ENCODE results near the gene RUNX3.

DNA sequence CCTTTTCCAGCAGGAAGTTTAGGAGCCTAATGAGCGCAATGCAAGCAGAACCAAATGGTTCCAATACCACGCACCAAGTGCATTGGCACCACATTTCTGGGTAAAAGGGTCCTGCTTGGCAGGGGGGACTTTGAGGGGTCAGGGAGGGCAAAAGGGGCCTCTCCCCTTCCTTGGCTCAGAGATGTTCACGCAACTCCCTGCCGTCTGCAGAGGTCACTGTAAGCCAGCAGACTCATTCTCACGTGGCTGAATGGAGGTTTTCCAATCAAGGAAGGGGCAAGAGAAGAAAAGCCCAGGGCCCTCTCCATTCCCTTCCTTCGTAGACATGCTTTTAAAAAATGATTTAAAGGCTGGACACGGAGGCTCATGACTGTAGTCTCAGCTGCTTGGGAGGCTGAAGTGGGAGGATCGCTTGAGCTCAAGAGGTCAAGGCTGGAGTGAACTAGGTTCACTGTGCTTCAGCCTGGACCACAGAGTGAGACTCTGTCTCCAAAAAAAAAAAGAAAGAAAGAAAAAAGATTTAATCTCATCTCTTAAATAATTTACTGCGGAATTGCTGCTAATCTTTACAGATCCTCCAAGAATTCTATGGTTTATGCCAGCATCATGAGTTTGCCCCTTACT is 80.3 kb downstream of the RUNX3 start:
- TF ChIP-seq, protein P1, sequence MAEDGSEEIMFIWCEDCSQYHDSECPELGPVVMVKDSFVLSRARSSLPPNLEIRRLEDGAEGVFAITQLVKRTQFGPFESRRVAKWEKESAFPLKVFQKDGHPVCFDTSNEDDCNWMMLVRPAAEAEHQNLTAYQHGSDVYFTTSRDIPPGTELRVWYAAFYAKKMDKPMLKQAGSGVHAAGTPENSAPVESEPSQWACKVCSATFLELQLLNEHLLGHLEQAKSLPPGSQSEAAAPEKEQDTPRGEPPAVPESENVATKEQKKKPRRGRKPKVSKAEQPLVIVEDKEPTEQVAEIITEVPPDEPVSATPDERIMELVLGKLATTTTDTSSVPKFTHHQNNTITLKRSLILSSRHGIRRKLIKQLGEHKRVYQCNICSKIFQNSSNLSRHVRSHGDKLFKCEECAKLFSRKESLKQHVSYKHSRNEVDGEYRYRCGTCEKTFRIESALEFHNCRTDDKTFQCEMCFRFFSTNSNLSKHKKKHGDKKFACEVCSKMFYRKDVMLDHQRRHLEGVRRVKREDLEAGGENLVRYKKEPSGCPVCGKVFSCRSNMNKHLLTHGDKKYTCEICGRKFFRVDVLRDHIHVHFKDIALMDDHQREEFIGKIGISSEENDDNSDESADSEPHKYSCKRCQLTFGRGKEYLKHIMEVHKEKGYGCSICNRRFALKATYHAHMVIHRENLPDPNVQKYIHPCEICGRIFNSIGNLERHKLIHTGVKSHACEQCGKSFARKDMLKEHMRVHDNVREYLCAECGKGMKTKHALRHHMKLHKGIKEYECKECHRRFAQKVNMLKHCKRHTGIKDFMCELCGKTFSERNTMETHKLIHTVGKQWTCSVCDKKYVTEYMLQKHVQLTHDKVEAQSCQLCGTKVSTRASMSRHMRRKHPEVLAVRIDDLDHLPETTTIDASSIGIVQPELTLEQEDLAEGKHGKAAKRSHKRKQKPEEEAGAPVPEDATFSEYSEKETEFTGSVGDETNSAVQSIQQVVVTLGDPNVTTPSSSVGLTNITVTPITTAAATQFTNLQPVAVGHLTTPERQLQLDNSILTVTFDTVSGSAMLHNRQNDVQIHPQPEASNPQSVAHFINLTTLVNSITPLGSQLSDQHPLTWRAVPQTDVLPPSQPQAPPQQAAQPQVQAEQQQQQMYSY (CRISPR knock-in tag; IDR thresholded peaks at IDR 0.05), result no peak
- TF ChIP-seq, protein P2, sequence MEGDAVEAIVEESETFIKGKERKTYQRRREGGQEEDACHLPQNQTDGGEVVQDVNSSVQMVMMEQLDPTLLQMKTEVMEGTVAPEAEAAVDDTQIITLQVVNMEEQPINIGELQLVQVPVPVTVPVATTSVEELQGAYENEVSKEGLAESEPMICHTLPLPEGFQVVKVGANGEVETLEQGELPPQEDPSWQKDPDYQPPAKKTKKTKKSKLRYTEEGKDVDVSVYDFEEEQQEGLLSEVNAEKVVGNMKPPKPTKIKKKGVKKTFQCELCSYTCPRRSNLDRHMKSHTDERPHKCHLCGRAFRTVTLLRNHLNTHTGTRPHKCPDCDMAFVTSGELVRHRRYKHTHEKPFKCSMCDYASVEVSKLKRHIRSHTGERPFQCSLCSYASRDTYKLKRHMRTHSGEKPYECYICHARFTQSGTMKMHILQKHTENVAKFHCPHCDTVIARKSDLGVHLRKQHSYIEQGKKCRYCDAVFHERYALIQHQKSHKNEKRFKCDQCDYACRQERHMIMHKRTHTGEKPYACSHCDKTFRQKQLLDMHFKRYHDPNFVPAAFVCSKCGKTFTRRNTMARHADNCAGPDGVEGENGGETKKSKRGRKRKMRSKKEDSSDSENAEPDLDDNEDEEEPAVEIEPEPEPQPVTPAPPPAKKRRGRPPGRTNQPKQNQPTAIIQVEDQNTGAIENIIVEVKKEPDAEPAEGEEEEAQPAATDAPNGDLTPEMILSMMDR (IDR thresholded peaks at IDR 0.05), result no peak
- TF ChIP-seq ZNF263 (CRISPR knock-in tag; IDR thresholded peaks at IDR 0.05; ENCODE audit: low read depth) (no peak), ZNF317 (CRISPR knock-in tag; IDR thresholded peaks at IDR 0.05; ENCODE audit: borderline replicate concordance, low read depth) (no peak), ZNF671 (CRISPR knock-in tag; IDR thresholded peaks at IDR 0.05) (no peak), RELA (CRISPR knock-in tag; IDR thresholded peaks at IDR 0.05; ENCODE audit: borderline replicate concordance) (no peak), KAT7 (CRISPR knock-in tag; IDR thresholded peaks at IDR 0.05; ENCODE audit: borderline replicate concordance) (no peak)
- TF ChIP-seq, protein P3, sequence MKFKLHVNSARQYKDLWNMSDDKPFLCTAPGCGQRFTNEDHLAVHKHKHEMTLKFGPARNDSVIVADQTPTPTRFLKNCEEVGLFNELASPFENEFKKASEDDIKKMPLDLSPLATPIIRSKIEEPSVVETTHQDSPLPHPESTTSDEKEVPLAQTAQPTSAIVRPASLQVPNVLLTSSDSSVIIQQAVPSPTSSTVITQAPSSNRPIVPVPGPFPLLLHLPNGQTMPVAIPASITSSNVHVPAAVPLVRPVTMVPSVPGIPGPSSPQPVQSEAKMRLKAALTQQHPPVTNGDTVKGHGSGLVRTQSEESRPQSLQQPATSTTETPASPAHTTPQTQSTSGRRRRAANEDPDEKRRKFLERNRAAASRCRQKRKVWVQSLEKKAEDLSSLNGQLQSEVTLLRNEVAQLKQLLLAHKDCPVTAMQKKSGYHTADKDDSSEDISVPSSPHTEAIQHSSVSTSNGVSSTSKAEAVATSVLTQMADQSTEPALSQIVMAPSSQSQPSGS (CRISPR knock-in tag; IDR thresholded peaks at IDR 0.05; ENCODE audit: borderline replicate concordance, low read depth), result no peak
- TF ChIP-seq, protein P4, sequence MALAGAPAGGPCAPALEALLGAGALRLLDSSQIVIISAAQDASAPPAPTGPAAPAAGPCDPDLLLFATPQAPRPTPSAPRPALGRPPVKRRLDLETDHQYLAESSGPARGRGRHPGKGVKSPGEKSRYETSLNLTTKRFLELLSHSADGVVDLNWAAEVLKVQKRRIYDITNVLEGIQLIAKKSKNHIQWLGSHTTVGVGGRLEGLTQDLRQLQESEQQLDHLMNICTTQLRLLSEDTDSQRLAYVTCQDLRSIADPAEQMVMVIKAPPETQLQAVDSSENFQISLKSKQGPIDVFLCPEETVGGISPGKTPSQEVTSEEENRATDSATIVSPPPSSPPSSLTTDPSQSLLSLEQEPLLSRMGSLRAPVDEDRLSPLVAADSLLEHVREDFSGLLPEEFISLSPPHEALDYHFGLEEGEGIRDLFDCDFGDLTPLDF (CRISPR knock-in tag; IDR thresholded peaks at IDR 0.05), result no peak
- TF ChIP-seq, protein P5, sequence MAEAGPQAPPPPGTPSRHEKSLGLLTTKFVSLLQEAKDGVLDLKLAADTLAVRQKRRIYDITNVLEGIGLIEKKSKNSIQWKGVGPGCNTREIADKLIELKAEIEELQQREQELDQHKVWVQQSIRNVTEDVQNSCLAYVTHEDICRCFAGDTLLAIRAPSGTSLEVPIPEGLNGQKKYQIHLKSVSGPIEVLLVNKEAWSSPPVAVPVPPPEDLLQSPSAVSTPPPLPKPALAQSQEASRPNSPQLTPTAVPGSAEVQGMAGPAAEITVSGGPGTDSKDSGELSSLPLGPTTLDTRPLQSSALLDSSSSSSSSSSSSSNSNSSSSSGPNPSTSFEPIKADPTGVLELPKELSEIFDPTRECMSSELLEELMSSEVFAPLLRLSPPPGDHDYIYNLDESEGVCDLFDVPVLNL (CRISPR knock-in tag; IDR thresholded peaks at IDR 0.05; ENCODE audit: borderline replicate concordance, low read depth), result no peak

Data from WTC11 (cell line).